ENCODE data around the gene IFNGR2. TPM values are rescaled to one million over a fixed set of nuclear protein-coding genes. Genes with fewer than 3 reads are reported as not detected.
"Not testable (repeated sequence)": the region's sequence is repeated elsewhere in the genome, so short reads cannot be mapped to it uniquely, and the experiment has no call there.

IFNGR2 gene
- polyA plus RNA-seq, 2 of the 4 experiments (the other 2 are of a cell fraction) = 24.2 to 47.2 TPM

DNA sequence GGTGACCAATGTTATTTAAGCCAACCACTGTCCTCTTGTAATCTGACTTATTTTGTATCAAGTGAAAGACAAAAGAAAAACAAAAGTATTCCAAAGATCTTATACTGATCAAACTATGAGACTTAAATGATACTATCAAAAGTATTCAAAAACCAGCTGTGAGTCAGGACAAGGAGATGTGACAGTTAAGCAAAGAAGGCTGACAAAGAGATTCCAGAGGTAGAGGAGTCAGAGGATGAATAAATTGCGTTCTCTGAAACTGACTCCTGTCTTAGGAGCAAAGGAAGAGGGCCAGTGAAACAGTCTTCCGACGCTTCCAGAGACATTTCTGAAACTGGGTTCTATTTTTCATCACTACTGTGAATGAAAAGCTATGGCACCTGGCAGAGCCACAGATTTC is 55.6 kb downstream of the IFNGR2 start:
- no peak for TF ChIP-seq EHF (CRISPR knock-in tag; IDR thresholded peaks at IDR 0.05)
- TF ChIP-seq, protein P1, sequence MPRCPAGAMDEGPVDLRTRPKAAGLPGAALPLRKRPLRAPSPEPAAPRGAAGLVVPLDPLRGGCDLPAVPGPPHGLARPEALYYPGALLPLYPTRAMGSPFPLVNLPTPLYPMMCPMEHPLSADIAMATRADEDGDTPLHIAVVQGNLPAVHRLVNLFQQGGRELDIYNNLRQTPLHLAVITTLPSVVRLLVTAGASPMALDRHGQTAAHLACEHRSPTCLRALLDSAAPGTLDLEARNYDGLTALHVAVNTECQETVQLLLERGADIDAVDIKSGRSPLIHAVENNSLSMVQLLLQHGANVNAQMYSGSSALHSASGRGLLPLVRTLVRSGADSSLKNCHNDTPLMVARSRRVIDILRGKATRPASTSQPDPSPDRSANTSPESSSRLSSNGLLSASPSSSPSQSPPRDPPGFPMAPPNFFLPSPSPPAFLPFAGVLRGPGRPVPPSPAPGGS (IDR thresholded peaks at IDR 0.05) = no peak
- no peak for TF ChIP-seq JUNB (IDR thresholded peaks at IDR 0.05)
- no peak for TF ChIP-seq EP300 (IDR thresholded peaks at IDR 0.05)
- TF ChIP-seq RARB (CRISPR knock-in tag; IDR thresholded peaks at IDR 0.05) = no peak
- no peak for TF ChIP-seq RNF2 (IDR thresholded peaks at IDR 0.05; ENCODE audit: borderline replicate concordance, low read depth)
- no peak for TF ChIP-seq MAZ (IDR thresholded peaks at IDR 0.05; ENCODE audit: borderline replicate concordance, low read depth, low read length)
- no peak for TF ChIP-seq MYC (IDR thresholded peaks at IDR 0.05; ENCODE audit: borderline replicate concordance, low read length)
- H3K4me3 ChIP-seq = no peak overlapping the region
- H3K27ac ChIP-seq = no peak overlapping the region
- ChIA-PET CTCF (interaction anchor here (1.0 to 4.3 kb wide), 3 partner anchors 14 to 147 kb away, joined by 4 to 18 read pairs (median 7); partner anchors contain the start of gene TMEM50B), POLR2A (no interaction called here)
- 80% methylated on average over 3 of the region's 3 CpGs for whole genome bisulfite sequencing (ENCODE audit: missing lambda C conversion rate)
- H3K9me3 ChIP-seq = no peaks in the 10 kb centered on the region
- ATAC-seq = no peak
- DNase-seq (ENCODE audit: low read depth in 1 of 2, low spot score in 1 of 2) = no peak
- no peak overlapping the region for H3K4me2 ChIP-seq
- H3K4me1 ChIP-seq = no peaks in the 10 kb centered on the region
- FAIRE-seq = no peak

DNA sequence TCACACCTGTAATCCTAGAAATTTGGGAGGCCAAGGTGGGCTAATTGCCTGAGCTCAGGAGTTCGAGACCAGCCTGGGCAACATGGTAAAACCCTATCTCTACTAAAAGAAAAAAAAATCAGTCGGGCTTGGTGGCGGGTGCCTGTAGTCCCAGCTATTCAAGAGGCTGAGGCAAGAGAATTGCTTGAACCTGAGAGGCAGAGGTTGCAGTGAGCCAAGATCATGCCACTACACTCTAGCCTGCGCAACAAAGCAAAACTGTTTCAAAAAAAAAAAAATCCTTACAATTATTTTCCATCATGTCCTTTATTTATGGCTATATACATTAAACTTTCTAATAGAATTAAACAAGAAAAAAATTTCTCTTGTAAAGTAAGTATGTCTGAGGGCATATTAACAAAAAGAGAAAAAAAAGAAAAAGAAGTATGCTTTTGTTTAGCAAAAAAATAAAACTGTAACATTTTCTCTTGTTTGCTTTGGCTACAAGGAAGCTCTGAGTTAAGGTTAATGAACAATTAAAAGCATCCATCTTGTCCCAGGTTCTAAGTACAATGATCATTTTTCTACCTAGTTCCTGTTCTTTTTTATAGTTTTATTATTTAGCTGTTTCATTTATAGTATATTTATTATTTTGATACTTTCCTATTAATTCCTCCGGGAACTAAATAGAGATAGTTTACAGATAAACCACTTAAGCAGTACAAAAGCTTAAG is 58.5 kb downstream of the IFNGR2 start:
- TF ChIP-seq RNF2 (IDR thresholded peaks at IDR 0.05; ENCODE audit: borderline replicate concordance, low read depth) (no peak), SREBF2 (IDR thresholded peaks at IDR 0.05) (no peak)
- TF ChIP-seq, protein P2, sequence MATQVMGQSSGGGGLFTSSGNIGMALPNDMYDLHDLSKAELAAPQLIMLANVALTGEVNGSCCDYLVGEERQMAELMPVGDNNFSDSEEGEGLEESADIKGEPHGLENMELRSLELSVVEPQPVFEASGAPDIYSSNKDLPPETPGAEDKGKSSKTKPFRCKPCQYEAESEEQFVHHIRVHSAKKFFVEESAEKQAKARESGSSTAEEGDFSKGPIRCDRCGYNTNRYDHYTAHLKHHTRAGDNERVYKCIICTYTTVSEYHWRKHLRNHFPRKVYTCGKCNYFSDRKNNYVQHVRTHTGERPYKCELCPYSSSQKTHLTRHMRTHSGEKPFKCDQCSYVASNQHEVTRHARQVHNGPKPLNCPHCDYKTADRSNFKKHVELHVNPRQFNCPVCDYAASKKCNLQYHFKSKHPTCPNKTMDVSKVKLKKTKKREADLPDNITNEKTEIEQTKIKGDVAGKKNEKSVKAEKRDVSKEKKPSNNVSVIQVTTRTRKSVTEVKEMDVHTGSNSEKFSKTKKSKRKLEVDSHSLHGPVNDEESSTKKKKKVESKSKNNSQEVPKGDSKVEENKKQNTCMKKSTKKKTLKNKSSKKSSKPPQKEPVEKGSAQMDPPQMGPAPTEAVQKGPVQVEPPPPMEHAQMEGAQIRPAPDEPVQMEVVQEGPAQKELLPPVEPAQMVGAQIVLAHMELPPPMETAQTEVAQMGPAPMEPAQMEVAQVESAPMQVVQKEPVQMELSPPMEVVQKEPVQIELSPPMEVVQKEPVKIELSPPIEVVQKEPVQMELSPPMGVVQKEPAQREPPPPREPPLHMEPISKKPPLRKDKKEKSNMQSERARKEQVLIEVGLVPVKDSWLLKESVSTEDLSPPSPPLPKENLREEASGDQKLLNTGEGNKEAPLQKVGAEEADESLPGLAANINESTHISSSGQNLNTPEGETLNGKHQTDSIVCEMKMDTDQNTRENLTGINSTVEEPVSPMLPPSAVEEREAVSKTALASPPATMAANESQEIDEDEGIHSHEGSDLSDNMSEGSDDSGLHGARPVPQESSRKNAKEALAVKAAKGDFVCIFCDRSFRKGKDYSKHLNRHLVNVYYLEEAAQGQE (IDR thresholded peaks at IDR 0.05) = no peak
- no peaks in the 10 kb centered on the region for H3K4me1 ChIP-seq
- POLR2A ChIA-PET = no interaction called here
- no peaks in the 10 kb centered on the region for H3K9me3 ChIP-seq
- CTCF ChIA-PET = interaction anchor here (1.0 kb wide), 1 partner anchor 17 kb away, joined by 3 read pairs; no protein-coding TSS in a partner anchor
- no peak for FAIRE-seq
- DNase-seq (ENCODE audit: low read depth in 1 of 2, low spot score in 1 of 2) = no peak
- H3K4me3 ChIP-seq = no peak overlapping the region
- H3K4me2 ChIP-seq = no peak overlapping the region
- no peak overlapping the region for H3K27ac ChIP-seq
- WGBS (ENCODE audit: missing lambda C conversion rate) = 83% methylated on average over 5 of the region's 5 CpGs
- ATAC-seq = no peak

DNA sequence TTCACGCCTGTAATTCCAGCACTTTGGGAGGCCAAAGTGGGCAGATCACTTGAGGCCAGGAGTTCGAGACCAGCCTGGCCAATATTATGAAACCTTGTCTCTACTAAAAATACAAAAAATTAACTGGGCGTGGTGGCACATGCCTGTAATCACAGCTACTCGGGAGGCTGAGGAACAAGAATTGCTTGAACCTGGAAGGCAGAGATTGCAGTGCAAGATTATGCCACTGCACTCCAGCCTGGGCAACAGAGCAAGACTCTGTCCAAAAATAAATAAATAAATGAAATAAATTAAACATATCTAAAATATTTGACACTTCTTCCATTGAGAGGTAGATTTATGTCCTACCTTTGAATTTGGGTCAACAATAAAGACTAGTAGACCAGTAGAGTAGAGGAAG is 66.0 kb downstream of the IFNGR2 start:
- 83% methylated on average over 4 of the region's 4 CpGs for WGBS (ENCODE audit: missing lambda C conversion rate)
- CTCF ChIA-PET; FAIRE-seq; H3K9me3 ChIP-seq; H3K4me2 ChIP-seq; H3K4me3 ChIP-seq; ATAC-seq; DNase-seq (ENCODE audit: low read depth in 1 of 2, low spot score in 1 of 2); H3K4me1 ChIP-seq; H3K27ac ChIP-seq: not testable (repeated sequence)
- POLR2A ChIA-PET = interaction anchor here (1.2 kb wide), 1 partner anchor 10 kb away, joined by 4 read pairs; no protein-coding TSS in a partner anchor

DNA sequence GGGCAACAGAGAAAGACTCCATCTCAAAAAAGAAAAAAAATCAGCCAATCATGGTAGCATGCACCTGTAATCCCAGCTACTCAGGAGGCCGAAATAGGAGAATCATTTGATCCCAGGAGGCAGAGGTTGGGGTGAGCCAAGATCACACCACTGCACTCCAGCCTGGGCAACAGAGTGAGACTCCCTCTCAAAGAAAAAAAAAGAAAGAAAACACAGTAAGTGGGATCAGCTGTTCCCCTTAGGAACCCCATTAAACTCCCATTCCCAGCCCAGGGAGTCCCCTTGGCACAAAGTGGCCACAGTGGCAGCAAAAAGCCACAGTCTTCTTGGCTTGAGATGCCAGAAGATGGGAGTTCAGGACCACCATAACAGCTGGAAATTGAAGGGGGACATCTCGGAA is 67.5 kb downstream of the IFNGR2 start:
- CTCF ChIA-PET = interaction anchor here (0.6 to 1.0 kb wide), 3 partner anchors 18 to 274 kb away, joined by 3 to 4 read pairs (median 4); partner anchors contain the start of gene DNAJC28
- WGBS (ENCODE audit: missing lambda C conversion rate) = 100% methylated on average over 2 of the region's 2 CpGs

More for the DNA sequence above, 67.5 kb downstream of the IFNGR2 start:
- Histone ChIP-seq H3K9me3 (no peaks in the 10 kb centered on the region), H3K4me3 (no peak overlapping the region), H3K27ac (no peak overlapping the region), H3K4me1 (no peaks in the 10 kb centered on the region), H3K4me2 (no peak overlapping the region)
- DNase-seq (ENCODE audit: low read depth in 1 of 2, low spot score in 1 of 2) (no peak), FAIRE-seq (no peak), ATAC-seq (no peak)
- POLR2A ChIA-PET = no interaction called here
- TF ChIP-seq, protein P3, sequence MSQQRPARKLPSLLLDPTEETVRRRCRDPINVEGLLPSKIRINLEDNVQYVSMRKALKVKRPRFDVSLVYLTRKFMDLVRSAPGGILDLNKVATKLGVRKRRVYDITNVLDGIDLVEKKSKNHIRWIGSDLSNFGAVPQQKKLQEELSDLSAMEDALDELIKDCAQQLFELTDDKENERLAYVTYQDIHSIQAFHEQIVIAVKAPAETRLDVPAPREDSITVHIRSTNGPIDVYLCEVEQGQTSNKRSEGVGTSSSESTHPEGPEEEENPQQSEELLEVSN (IDR thresholded peaks at IDR 0.05; ENCODE audit: borderline replicate concordance, low read depth) = no peak
- TF ChIP-seq GATA3 (IDR thresholded peaks at IDR 0.05; ENCODE audit: borderline replicate concordance) (no peak), TFCP2L1 (CRISPR knock-in tag; IDR thresholded peaks at IDR 0.05) (no peak), HOXB13 (CRISPR knock-in tag; IDR thresholded peaks at IDR 0.05; ENCODE audit: low read depth) (no peak), HEYL (CRISPR knock-in tag; IDR thresholded peaks at IDR 0.05) (no peak), ZSCAN20 (CRISPR knock-in tag; IDR thresholded peaks at IDR 0.05) (no peak), MAZ (IDR thresholded peaks at IDR 0.05; ENCODE audit: borderline replicate concordance, low read depth, low read length) (no peak), JUN (IDR thresholded peaks at IDR 0.05) (no peak), NFE2L2 (conservative IDR thresholded peaks at IDR 0.05; ENCODE audit: low read length) (no peak), CBX2 (IDR thresholded peaks at IDR 0.05; ENCODE audit: borderline replicate concordance, low read depth) (no peak), NPAS2 (CRISPR knock-in tag; IDR thresholded peaks at IDR 0.05; ENCODE audit: borderline replicate concordance) (no peak), RFX5 (IDR thresholded peaks at IDR 0.05) (no peak), CHD2 (IDR thresholded peaks at IDR 0.05; ENCODE audit: low read length, partially characterized antibody) (no peak), HDAC2 (IDR thresholded peaks at IDR 0.05) (no peak), EP300 (IDR thresholded peaks at IDR 0.05) (no peak), MYC (IDR thresholded peaks at IDR 0.05; ENCODE audit: borderline replicate concordance, low read length) (no peak)
- TF ChIP-seq, protein P4, sequence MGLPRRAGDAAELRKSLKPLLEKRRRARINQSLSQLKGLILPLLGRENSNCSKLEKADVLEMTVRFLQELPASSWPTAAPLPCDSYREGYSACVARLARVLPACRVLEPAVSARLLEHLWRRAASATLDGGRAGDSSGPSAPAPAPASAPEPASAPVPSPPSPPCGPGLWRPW (IDR thresholded peaks at IDR 0.05) = no peak
- TF ChIP-seq, protein P5, sequence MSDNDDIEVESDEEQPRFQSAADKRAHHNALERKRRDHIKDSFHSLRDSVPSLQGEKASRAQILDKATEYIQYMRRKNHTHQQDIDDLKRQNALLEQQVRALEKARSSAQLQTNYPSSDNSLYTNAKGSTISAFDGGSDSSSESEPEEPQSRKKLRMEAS (IDR thresholded peaks at IDR 0.05) = no peak
